ENCODE data around the gene TEP1. TPM values are rescaled to one million over a fixed set of nuclear protein-coding genes. Genes with fewer than 3 reads are reported as not detected.

Gene TEP1
- total and polyA plus RNA-seq, 2 of the 8 experiments (the other 6 are each of a cell fraction or from before 2014, with no cell fraction given) = 6.9 to 10.7 TPM

DNA sequence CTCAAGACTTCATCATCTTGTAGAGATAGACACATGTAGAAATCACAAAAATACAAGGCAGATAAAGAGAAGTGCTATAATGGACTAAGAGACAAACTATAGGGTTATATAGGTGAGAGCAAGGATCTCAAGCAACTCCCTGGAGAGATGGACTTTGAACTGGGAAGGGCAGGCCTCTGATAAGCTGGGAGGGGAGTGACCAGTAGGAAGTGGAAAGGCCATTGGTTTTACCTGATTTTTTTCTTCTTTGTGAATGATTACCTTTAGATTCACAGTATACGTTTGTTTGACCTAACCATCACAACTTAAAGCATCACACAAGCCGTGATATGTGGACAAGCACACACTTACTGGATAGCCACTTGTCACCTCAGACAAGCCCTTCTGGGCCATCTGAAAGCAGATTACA is 5.2 kb upstream of the TEP1 start (continued):
- TF ChIP-seq, protein P1, sequence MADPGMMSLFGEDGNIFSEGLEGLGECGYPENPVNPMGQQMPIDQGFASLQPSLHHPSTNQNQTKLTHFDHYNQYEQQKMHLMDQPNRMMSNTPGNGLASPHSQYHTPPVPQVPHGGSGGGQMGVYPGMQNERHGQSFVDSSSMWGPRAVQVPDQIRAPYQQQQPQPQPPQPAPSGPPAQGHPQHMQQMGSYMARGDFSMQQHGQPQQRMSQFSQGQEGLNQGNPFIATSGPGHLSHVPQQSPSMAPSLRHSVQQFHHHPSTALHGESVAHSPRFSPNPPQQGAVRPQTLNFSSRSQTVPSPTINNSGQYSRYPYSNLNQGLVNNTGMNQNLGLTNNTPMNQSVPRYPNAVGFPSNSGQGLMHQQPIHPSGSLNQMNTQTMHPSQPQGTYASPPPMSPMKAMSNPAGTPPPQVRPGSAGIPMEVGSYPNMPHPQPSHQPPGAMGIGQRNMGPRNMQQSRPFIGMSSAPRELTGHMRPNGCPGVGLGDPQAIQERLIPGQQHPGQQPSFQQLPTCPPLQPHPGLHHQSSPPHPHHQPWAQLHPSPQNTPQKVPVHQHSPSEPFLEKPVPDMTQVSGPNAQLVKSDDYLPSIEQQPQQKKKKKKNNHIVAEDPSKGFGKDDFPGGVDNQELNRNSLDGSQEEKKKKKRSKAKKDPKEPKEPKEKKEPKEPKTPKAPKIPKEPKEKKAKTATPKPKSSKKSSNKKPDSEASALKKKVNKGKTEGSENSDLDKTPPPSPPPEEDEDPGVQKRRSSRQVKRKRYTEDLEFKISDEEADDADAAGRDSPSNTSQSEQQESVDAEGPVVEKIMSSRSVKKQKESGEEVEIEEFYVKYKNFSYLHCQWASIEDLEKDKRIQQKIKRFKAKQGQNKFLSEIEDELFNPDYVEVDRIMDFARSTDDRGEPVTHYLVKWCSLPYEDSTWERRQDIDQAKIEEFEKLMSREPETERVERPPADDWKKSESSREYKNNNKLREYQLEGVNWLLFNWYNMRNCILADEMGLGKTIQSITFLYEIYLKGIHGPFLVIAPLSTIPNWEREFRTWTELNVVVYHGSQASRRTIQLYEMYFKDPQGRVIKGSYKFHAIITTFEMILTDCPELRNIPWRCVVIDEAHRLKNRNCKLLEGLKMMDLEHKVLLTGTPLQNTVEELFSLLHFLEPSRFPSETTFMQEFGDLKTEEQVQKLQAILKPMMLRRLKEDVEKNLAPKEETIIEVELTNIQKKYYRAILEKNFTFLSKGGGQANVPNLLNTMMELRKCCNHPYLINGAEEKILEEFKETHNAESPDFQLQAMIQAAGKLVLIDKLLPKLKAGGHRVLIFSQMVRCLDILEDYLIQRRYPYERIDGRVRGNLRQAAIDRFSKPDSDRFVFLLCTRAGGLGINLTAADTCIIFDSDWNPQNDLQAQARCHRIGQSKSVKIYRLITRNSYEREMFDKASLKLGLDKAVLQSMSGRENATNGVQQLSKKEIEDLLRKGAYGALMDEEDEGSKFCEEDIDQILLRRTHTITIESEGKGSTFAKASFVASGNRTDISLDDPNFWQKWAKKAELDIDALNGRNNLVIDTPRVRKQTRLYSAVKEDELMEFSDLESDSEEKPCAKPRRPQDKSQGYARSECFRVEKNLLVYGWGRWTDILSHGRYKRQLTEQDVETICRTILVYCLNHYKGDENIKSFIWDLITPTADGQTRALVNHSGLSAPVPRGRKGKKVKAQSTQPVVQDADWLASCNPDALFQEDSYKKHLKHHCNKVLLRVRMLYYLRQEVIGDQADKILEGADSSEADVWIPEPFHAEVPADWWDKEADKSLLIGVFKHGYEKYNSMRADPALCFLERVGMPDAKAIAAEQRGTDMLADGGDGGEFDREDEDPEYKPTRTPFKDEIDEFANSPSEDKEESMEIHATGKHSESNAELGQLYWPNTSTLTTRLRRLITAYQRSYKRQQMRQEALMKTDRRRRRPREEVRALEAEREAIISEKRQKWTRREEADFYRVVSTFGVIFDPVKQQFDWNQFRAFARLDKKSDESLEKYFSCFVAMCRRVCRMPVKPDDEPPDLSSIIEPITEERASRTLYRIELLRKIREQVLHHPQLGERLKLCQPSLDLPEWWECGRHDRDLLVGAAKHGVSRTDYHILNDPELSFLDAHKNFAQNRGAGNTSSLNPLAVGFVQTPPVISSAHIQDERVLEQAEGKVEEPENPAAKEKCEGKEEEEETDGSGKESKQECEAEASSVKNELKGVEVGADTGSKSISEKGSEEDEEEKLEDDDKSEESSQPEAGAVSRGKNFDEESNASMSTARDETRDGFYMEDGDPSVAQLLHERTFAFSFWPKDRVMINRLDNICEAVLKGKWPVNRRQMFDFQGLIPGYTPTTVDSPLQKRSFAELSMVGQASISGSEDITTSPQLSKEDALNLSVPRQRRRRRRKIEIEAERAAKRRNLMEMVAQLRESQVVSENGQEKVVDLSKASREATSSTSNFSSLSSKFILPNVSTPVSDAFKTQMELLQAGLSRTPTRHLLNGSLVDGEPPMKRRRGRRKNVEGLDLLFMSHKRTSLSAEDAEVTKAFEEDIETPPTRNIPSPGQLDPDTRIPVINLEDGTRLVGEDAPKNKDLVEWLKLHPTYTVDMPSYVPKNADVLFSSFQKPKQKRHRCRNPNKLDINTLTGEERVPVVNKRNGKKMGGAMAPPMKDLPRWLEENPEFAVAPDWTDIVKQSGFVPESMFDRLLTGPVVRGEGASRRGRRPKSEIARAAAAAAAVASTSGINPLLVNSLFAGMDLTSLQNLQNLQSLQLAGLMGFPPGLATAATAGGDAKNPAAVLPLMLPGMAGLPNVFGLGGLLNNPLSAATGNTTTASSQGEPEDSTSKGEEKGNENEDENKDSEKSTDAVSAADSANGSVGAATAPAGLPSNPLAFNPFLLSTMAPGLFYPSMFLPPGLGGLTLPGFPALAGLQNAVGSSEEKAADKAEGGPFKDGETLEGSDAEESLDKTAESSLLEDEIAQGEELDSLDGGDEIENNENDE (IDR thresholded peaks at IDR 0.05; ENCODE audit: insufficient replicate concordance, low read length) = no peak
